ENCODE data around the gene SPDYE4. TPM values are rescaled to one million over a fixed set of nuclear protein-coding genes. Genes with fewer than 3 reads are reported as not detected.

SPDYE4 gene
- total and polyA plus RNA-seq, 2 experiments from 2014 or later, result not detected

GRCh38 chr17:8757189-8757588 lies 1.2 kb downstream of the SPDYE4 start:
- H3K9me3 ChIP-seq (ENCODE audit: low read depth), result no peaks in the 10 kb centered on the region
- H3K27me3 ChIP-seq, result no peaks in the 10 kb centered on the region
- H3K36me3 ChIP-seq, result no peaks in the 10 kb centered on the region
- no peak overlapping the region for H3K4me3 ChIP-seq
- H3K27ac ChIP-seq, result no peak overlapping the region
- no peak for DNase-seq (ENCODE audit: low read depth in 1 of 2, low spot score in 1 of 2)
- TF ChIP-seq CTCF (IDR thresholded peaks at IDR 0.05; ENCODE audit: low read depth, low read length), result no peak
- H3K4me1 ChIP-seq (ENCODE audit: low read depth), result no peaks in the 10 kb centered on the region

- Histone ChIP-seq H3K36me3 (no peaks in the 10 kb centered on the region), H3K27me3 (no peaks in the 10 kb centered on the region), H3K9me3 (ENCODE audit: low read depth) (no peaks in the 10 kb centered on the region), H3K4me1 (ENCODE audit: low read depth) (no peaks in the 10 kb centered on the region), H3K4me3 (no peak overlapping the region), H3K27ac (no peak overlapping the region)
- DNase-seq (ENCODE audit: low read depth in 1 of 2, low spot score in 1 of 2), result no peak
- TF ChIP-seq CTCF (IDR thresholded peaks at IDR 0.05; ENCODE audit: low read depth, low read length), result no peak
Observed at GRCh38 chr17:8755590-8756255, 2.6 kb downstream of the SPDYE4 start.

GRCh38 chr17:8754890-8755289 lies 3.5 kb downstream of the SPDYE4 start:
- no peak for TF ChIP-seq CTCF (IDR thresholded peaks at IDR 0.05; ENCODE audit: low read depth, low read length)
- H3K27ac ChIP-seq, result no peak overlapping the region
- no peaks in the 10 kb centered on the region for H3K9me3 ChIP-seq (ENCODE audit: low read depth)
- no peaks in the 10 kb centered on the region for H3K4me1 ChIP-seq (ENCODE audit: low read depth)
- DNase-seq (ENCODE audit: low read depth in 1 of 2, low spot score in 1 of 2), result no peak
- no peak overlapping the region for H3K4me3 ChIP-seq
- no peaks in the 10 kb centered on the region for H3K36me3 ChIP-seq
- H3K27me3 ChIP-seq, result no peaks in the 10 kb centered on the region

- Histone ChIP-seq H3K4me1 (ENCODE audit: low read depth) (no peaks in the 10 kb centered on the region), H3K27ac (no peak overlapping the region), H3K9me3 (ENCODE audit: low read depth) (no peaks in the 10 kb centered on the region), H3K27me3 (no peaks in the 10 kb centered on the region), H3K36me3 (no peaks in the 10 kb centered on the region), H3K4me3 (no peak overlapping the region)
- DNase-seq (ENCODE audit: low read depth in 1 of 2, low spot score in 1 of 2), result peak in 1 of 2 donors; percentile 45
- peak; percentile 53 for TF ChIP-seq CTCF (IDR thresholded peaks at IDR 0.05; ENCODE audit: low read depth, low read length)
Observed at GRCh38 chr17:8753976-8754440, 4.3 kb downstream of the SPDYE4 start.

GRCh38 chr17:8753136-8753975 lies 5.0 kb downstream of the SPDYE4 start:
- DNase-seq (ENCODE audit: low read depth in 1 of 2, low spot score in 1 of 2), result no peak
- Histone ChIP-seq H3K36me3 (no peaks in the 10 kb centered on the region), H3K4me1 (ENCODE audit: low read depth) (no peaks in the 10 kb centered on the region), H3K27ac (no peak overlapping the region), H3K27me3 (no peaks in the 10 kb centered on the region), H3K9me3 (ENCODE audit: low read depth) (no peaks in the 10 kb centered on the region), H3K4me3 (no peak overlapping the region)
- no peak for TF ChIP-seq CTCF (IDR thresholded peaks at IDR 0.05; ENCODE audit: low read depth, low read length)

Measured in cardiac muscle cell (in vitro differentiated cells and primary cell).